Glutamatergic neuron (in vitro differentiated cells): ENCODE measurements around the gene PLA2G2A. TPM values are rescaled to one million over a fixed set of nuclear protein-coding genes. Genes with fewer than 3 reads are reported as not detected.

Experiments used
- DNase-seq: peaks from one replicate; pipeline ENCODE4 v3.0.0; 2022
- H3K27ac Mint-ChIP-seq: one replicate; pipeline ENCODE4 v1.8.0; 2020; ENCODE audit warnings: mild to moderate bottlenecking, mixed read lengths, inconsistent platforms; ENCODE audit not compliant: unreplicated experiment
- H3K27me3 Mint-ChIP-seq: one replicate; pipeline ENCODE4 v1.8.0; 2020; ENCODE audit warnings: mild to moderate bottlenecking, moderate library complexity, mixed read lengths, inconsistent platforms; ENCODE audit not compliant: unreplicated experiment
- H3K36me3 Mint-ChIP-seq: one replicate; pipeline ENCODE4 v1.8.0; 2020; ENCODE audit warnings: mild to moderate bottlenecking, mixed read lengths, inconsistent platforms; ENCODE audit not compliant: unreplicated experiment
- H3K4me1 Mint-ChIP-seq: one replicate; pipeline ENCODE4 v1.8.0; 2020; ENCODE audit warnings: mild to moderate bottlenecking, low read depth, mixed read lengths, inconsistent platforms; ENCODE audit not compliant: unreplicated experiment
- H3K4me3 Mint-ChIP-seq: one replicate; pipeline ENCODE4 v1.8.0; 2020; ENCODE audit warnings: mild to moderate bottlenecking, mixed read lengths, inconsistent platforms; ENCODE audit not compliant: unreplicated experiment
- H3K9me3 Mint-ChIP-seq: one replicate; pipeline ENCODE4 v1.8.0; 2020; ENCODE audit warnings: mild to moderate bottlenecking, moderate library complexity, mixed read lengths, inconsistent platforms; ENCODE audit not compliant: unreplicated experiment
- long read RNA-seq: library from polyadenylated mRNA; unstranded; transcript quantifications from one replicate; pipeline ENCODE4 v2.0.0, GENCODE V29; 2020; ENCODE audit not compliant: unreplicated experiment
- total RNA-seq: library from RNA; stranded (reverse); fragmentation: NEBNext Ultra II Directional; extraction: Animal tissue kit (Norgen Biotek cat#: 25700); gene quantifications from one replicate; pipeline ENCODE4 v1.2.1, GENCODE V29; 2021; ENCODE audit not compliant: unreplicated experiment
- TF ChIP-seq, protein P1 (sequence below): fragments of 200-600 bp; sonication (generic); IDR thresholded peaks from one replicate; pipeline ENCODE4 v1.5.0; 2021; ENCODE audit not compliant: partially characterized antibody, unreplicated experiment

PLA2G2A gene, protein sequence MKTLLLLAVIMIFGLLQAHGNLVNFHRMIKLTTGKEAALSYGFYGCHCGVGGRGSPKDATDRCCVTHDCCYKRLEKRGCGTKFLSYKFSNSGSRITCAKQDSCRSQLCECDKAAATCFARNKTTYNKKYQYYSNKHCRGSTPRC
- total RNA-seq: not detected
- long read RNA-seq: 0 reads

DNA sequence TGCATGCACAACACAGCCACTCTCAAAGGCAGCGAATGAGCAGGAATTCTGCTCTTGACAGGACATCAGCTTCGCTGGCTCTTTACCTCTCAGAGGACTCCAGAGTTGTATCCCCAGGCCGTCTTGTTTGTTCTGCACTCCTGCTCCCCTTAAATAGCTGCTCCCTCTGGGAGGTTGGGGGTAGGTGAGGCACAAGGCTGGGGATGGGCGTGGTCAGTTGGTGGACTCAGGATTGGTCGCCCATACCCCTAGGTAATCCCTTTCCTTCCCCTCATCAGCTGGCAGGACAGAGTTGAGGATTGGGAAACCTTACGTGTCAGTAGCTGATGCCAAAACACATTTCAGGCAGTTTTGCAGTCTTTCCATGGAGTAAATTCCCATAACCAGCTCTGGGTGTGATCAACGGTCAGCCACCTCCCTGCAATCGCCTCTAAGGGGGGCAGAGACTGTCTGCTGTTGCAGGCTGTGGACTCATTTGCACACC, at the start of gene PLA2G2A:
Gene PLA2G2A, minus strand, starts transcription at position 125 of the 484 bp plus-strand sequence. CDS start 845 bp downstream, outside the sequence.
- peaks cover 10% of the 10 kb centered on the region for H3K36me3 Mint-ChIP-seq

DNA sequence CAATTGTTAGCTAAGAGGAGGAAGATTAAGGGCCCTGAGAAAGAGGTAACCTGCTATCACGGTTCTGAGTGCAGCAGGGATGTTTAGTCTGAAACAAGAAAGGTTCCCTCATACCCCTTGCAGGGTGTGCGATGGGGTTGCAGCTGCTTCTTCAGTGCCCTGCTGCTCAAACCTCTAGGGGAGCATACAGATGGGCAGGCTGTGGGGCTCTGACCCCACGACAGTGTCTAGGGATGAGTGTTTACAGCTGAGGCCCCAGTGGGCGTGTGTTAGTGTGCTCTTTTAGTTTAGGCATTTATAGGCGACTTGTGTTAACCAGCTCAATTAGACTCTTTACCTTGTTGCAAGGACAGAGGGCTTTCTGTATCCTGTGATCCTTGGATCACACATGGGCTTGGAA, 49.3 kb upstream of the PLA2G2A start:
- H3K36me3 Mint-ChIP-seq: peaks cover 18% of the 10 kb centered on the region
- H3K9me3 Mint-ChIP-seq: peaks cover 6% of the 10 kb centered on the region
- H3K27me3 Mint-ChIP-seq: peaks cover 5% of the 10 kb centered on the region
- H3K4me1 Mint-ChIP-seq: peaks cover 7% of the 10 kb centered on the region
- TF ChIP-seq, protein P1, sequence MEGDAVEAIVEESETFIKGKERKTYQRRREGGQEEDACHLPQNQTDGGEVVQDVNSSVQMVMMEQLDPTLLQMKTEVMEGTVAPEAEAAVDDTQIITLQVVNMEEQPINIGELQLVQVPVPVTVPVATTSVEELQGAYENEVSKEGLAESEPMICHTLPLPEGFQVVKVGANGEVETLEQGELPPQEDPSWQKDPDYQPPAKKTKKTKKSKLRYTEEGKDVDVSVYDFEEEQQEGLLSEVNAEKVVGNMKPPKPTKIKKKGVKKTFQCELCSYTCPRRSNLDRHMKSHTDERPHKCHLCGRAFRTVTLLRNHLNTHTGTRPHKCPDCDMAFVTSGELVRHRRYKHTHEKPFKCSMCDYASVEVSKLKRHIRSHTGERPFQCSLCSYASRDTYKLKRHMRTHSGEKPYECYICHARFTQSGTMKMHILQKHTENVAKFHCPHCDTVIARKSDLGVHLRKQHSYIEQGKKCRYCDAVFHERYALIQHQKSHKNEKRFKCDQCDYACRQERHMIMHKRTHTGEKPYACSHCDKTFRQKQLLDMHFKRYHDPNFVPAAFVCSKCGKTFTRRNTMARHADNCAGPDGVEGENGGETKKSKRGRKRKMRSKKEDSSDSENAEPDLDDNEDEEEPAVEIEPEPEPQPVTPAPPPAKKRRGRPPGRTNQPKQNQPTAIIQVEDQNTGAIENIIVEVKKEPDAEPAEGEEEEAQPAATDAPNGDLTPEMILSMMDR: no peak
- no peak overlapping the region for H3K4me3 Mint-ChIP-seq
- no peak overlapping the region for H3K27ac Mint-ChIP-seq
- no peak for DNase-seq

More for the DNA sequence above, at the start of gene PLA2G2A:
- Mint-ChIP-seq H3K27ac (no peak within 1 kb of the TSS), H3K4me1 (peaks cover 8% of the 10 kb centered on the region), H3K4me3 (no peak within 1 kb of the TSS), H3K9me3 (no peaks in the 10 kb centered on the region), H3K27me3 (no peaks in the 10 kb centered on the region)
- DNase-seq: no peak
- TF ChIP-seq, protein P1: no peak

DNA sequence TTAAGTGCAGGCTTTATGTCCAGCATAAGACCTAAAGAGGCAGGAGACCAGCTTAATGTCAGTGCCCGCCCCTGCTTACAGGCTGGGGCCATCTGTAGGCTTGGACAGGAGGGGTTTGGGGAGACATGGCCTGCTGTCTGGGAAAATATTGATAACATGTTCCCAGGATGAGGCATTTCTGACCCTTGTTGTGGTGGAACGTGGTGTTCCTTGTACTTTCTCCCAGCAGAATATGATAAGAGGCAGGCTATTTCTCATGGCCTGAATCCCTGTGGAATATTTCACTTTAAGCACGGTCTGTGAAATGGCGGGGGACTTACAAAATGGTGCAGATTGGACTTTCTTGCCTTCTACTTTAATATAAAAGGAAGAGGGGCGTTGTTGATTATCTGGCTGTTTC, 48.7 kb upstream of the PLA2G2A start:
- H3K4me1 Mint-ChIP-seq: peaks cover 7% of the 10 kb centered on the region
- H3K4me3 Mint-ChIP-seq: no peak overlapping the region
- peaks cover 5% of the 10 kb centered on the region for H3K9me3 Mint-ChIP-seq
- H3K36me3 Mint-ChIP-seq: peaks cover 18% of the 10 kb centered on the region
- no peak for DNase-seq
- H3K27me3 Mint-ChIP-seq: peaks cover 4% of the 10 kb centered on the region
- H3K27ac Mint-ChIP-seq: no peak overlapping the region
- TF ChIP-seq, protein P1: no peak

DNA sequence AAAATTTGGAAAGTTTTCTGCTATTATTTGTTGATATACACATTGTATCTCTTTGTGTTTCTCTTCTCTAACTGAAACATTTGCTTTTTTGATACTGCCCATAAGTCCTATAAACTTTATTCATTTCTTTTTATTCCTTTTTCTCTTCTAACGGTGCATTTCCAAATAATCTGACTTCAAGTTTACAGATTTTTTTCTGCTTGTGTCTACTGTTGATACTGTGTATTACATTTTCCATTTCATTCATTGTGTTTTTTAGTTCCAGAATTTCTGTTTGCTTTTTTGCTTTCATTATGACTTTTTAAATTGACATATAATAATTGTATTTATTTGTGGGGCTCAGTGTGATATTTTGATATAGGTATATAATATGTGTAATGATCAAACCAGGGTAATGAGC, 38.3 kb upstream of the PLA2G2A start:
- Mint-ChIP-seq H3K27me3 (no peaks in the 10 kb centered on the region), H3K36me3 (peaks cover 12% of the 10 kb centered on the region), H3K27ac (no peak overlapping the region), H3K4me1 (no peaks in the 10 kb centered on the region), H3K9me3 (peaks cover 2% of the 10 kb centered on the region), H3K4me3 (no peak overlapping the region)
- TF ChIP-seq, protein P1: no peak
- no peak for DNase-seq

DNA sequence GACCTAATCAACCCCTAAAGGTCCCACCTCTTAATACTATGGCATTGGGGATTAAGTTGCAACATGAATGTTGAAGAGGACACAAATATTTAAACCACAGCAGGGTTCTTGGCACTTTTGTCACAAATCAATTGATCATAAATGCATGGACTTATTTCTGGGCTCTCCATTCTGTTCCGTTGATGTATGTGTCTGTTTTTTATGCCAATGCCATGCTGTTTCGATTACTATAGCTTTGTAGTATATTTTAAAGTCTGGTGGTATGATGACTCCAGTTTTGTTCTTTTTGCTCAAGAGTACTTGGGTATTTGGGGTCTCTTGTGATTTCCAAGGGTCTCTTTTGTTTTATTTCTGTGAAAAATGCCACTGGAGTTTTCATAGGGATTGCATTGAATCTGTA, 34.7 kb upstream of the PLA2G2A start:
- Mint-ChIP-seq H3K27me3 (no peaks in the 10 kb centered on the region), H3K9me3 (peaks cover 7% of the 10 kb centered on the region), H3K4me1 (no peaks in the 10 kb centered on the region), H3K4me3 (no peak overlapping the region), H3K27ac (no peak overlapping the region), H3K36me3 (peaks cover 12% of the 10 kb centered on the region)
- DNase-seq: no peak
- TF ChIP-seq, protein P1: no peak
